Gastrocnemius medialis (tissue), 4 donors: ENCODE measurements around the gene CFAP100. TPM values are rescaled to one million over a fixed set of nuclear protein-coding genes. Genes with fewer than 3 reads are reported as not detected.

Experiments used
- ATAC-seq, 2 donors: fragments of 150-250 bp; one replicate each; pipeline ENCODE4 v1.9.1; 2016
- DNase-seq, 2 donors: peaks; one replicate each; pipeline ENCODE4 v3.0.0-alpha.2; 2019
- H3K27ac ChIP-seq, 4 donors: fragments of 200-600 bp; sonication (generic); 1 replicate in 1 of 4; 2 replicates in 3 of 4; pipeline ENCODE4 v1.5.1; 2016 to 2018; ENCODE audit warnings: mild to moderate bottlenecking in 2 of 4, moderate library complexity in 1 of 4
- H3K27me3 ChIP-seq, 3 donors: fragments of 200-600 bp; sonication (generic) in 2 of 3; 1 replicate in 1 of 3; 2 replicates in 2 of 3; pipeline versions ENCODE4 v1.5.1 to v1.6.0; 2016 to 2019; ENCODE audit warnings: mild to moderate bottlenecking in 1 of 3, moderate library complexity in 1 of 3
- H3K36me3 ChIP-seq, 2 donors: fragments of 200-600 bp; sonication (generic) in 1 of 2; one replicate each; pipeline ENCODE4 v1.5.1; 2017 to 2018
- H3K4me1 ChIP-seq, 2 donors: fragments of 200-600 bp; sonication (generic) in 1 of 2; one replicate each; pipeline ENCODE4 v1.5.1; 2016 to 2017; ENCODE audit warnings: mild to moderate bottlenecking in 2 of 2
- H3K4me3 ChIP-seq, 4 donors: fragments of 200-600 bp; sonication (generic) in 3 of 4; 1 replicate in 1 of 4; 2 replicates in 3 of 4; pipeline ENCODE4 v1.5.1; 2016 to 2019; ENCODE audit warnings: mild to moderate bottlenecking in 2 of 4
- H3K9me3 ChIP-seq, 3 donors: fragments of 200-600 bp; sonication (generic) in 2 of 3; 1 replicate in 1 of 3; 2 replicates in 2 of 3; pipeline ENCODE4 v1.5.1; 2016 to 2019
- POLR2A ChIP-seq, 2 donors: fragments of 450-650 bp; IDR thresholded peaks; one replicate each; pipeline ENCODE4 v1.6.1; 2017; ENCODE audit warnings: antibody characterized with exemption in 2 of 2, mild to moderate bottlenecking in 2 of 2, moderate library complexity in 2 of 2
- in situ Hi-C, 4 donors: fragments of 200-750 bp; cut with MboI; loops; one replicate each; pipeline versions ENCODE4 v1.15.0 to v1.8.0; 2017; ENCODE audit warnings: low sequenced_read_pairs in 4 of 4
- intact Hi-C: fragments of 100-400 bp; cut with DNase I; formaldehyde crosslinking; loops from one replicate; pipeline ENCODE4 v1.15.1; 2023; ENCODE audit warnings: low total_unique reads
- total RNA-seq, 4 donors: library from RNA; depleted of rRNA; stranded (reverse); fragments of >200 nt; gene quantifications; one replicate each; pipeline versions ENCODE4 v1.1.0 to v1.2.3, GENCODE V29; 2016
- TF ChIP-seq, protein P1 (sequence below), 5 experiments: fragments of 450-650 bp in 3 of 5; fragments of 200-600 bp in 2 of 5; sonication (generic) in 2 of 5; IDR thresholded peaks in 4 of 5; conservative IDR thresholded peaks in 1 of 5; 1 replicate in 4 of 5; 2 replicates in 1 of 5; pipeline ENCODE4 v1.5.1; 2016 to 2019; ENCODE audit warnings: antibody characterized with exemption in 5 of 5, mild to moderate bottlenecking in 3 of 5, moderate library complexity in 3 of 5

Gene CFAP100
- total RNA-seq, 4 donors from 2014 or later: not detected

- H3K27ac ChIP-seq: no peak overlapping the region
- intact Hi-C loops (no loop called here), in situ Hi-C loops (loop anchor here in 1 of 4 donors (25.0 kb wide), 1 partner anchor 240 kb away; no protein-coding TSS in a partner anchor)
- ATAC-seq (no peak), DNase-seq (no peak)
- H3K4me3 ChIP-seq: no peak overlapping the region
- H3K4me1 ChIP-seq: peaks cover 25% of the 10 kb centered on the region in 2 donors
- no peaks in the 10 kb centered on the region for H3K9me3 ChIP-seq
- no peaks in the 10 kb centered on the region for H3K27me3 ChIP-seq
- no peak for TF ChIP-seq POLR2A (IDR thresholded peaks at IDR 0.05)
- TF ChIP-seq, protein P1, sequence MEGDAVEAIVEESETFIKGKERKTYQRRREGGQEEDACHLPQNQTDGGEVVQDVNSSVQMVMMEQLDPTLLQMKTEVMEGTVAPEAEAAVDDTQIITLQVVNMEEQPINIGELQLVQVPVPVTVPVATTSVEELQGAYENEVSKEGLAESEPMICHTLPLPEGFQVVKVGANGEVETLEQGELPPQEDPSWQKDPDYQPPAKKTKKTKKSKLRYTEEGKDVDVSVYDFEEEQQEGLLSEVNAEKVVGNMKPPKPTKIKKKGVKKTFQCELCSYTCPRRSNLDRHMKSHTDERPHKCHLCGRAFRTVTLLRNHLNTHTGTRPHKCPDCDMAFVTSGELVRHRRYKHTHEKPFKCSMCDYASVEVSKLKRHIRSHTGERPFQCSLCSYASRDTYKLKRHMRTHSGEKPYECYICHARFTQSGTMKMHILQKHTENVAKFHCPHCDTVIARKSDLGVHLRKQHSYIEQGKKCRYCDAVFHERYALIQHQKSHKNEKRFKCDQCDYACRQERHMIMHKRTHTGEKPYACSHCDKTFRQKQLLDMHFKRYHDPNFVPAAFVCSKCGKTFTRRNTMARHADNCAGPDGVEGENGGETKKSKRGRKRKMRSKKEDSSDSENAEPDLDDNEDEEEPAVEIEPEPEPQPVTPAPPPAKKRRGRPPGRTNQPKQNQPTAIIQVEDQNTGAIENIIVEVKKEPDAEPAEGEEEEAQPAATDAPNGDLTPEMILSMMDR (IDR thresholded peaks at IDR 0.05 in 4 of 5, conservative IDR thresholded peaks at IDR 0.05 in 1 of 5): no peak
- H3K36me3 ChIP-seq: no peaks in the 10 kb centered on the region
Observed at GRCh38 chr3:126377211-126377610, 17.5 kb upstream of the CFAP100 start.

- Histone ChIP-seq H3K27ac (no peak overlapping the region), H3K36me3 (no peaks in the 10 kb centered on the region), H3K4me3 (no peak overlapping the region), H3K27me3 (no peaks in the 10 kb centered on the region), H3K4me1 (peaks cover 16% of the 10 kb centered on the region in 2 donors), H3K9me3 (no peaks in the 10 kb centered on the region)
- intact Hi-C loops (no loop called here), in situ Hi-C loops (loop anchor here in 1 of 4 donors (25.0 kb wide), 1 partner anchor 241 kb away; no protein-coding TSS in a partner anchor)
- DNase-seq: peak in 1 of 2 donors; percentile 8
- no peak for ATAC-seq
- no peak for TF ChIP-seq POLR2A (IDR thresholded peaks at IDR 0.05)
- TF ChIP-seq, protein P1 (IDR thresholded peaks at IDR 0.05 in 4 of 5, conservative IDR thresholded peaks at IDR 0.05 in 1 of 5): no peak
Observed at GRCh38 chr3:126378341-126378751, 16.4 kb upstream of the CFAP100 start.

- TF ChIP-seq POLR2A (IDR thresholded peaks at IDR 0.05): no peak
- TF ChIP-seq, protein P1 (IDR thresholded peaks at IDR 0.05 in 4 of 5, conservative IDR thresholded peaks at IDR 0.05 in 1 of 5): no peak
- intact Hi-C loops: no loop called here
- H3K9me3 ChIP-seq: no peaks in the 10 kb centered on the region
- ATAC-seq (no peak), DNase-seq (no peak)
- H3K4me3 ChIP-seq: no peak overlapping the region
- H3K36me3 ChIP-seq: no peaks in the 10 kb centered on the region
- in situ Hi-C loops: loop anchor here in 2 of 4 donors (10.0 to 25.0 kb wide), 2 partner anchors 235 to 243 kb away; no protein-coding TSS in a partner anchor
- H3K27ac ChIP-seq: no peak overlapping the region
- no peaks in the 10 kb centered on the region for H3K27me3 ChIP-seq
- no peaks in the 10 kb centered on the region for H3K4me1 ChIP-seq
Observed at GRCh38 chr3:126380011-126380768, 14.5 kb upstream of the CFAP100 start.

DNA sequence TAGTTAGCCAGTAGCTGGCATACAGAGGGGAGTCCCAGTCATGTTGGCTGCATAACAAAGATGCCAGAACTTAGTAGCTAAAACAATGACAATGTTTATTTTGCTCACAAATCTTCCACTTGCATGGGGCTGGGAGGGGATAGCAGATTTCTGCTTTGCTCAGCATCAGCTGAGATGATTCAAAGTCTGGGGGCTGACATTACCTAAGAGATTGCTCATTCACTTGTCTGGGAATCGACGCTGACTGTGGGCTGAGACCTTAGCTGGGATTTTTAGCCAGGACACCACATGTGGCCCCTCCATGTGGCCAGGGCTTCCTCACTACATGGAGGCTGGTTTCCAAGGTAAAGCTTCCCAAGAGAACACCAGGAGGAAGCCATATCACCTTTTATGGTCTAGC is 12.7 kb upstream of the CFAP100 start:
- ATAC-seq (no peak), DNase-seq (no peak)
- Histone ChIP-seq H3K27ac (no peak overlapping the region), H3K36me3 (no peaks in the 10 kb centered on the region), H3K4me1 (peaks cover 0 to 5% of the 10 kb centered on the region in 2 donors), H3K4me3 (no peak overlapping the region), H3K9me3 (no peaks in the 10 kb centered on the region), H3K27me3 (no peaks in the 10 kb centered on the region)
- TF ChIP-seq, protein P1 (IDR thresholded peaks at IDR 0.05 in 4 of 5, conservative IDR thresholded peaks at IDR 0.05 in 1 of 5): no peak
- no peak for TF ChIP-seq POLR2A (IDR thresholded peaks at IDR 0.05)
- intact Hi-C loops (no loop called here), in situ Hi-C loops (loop anchor here in 2 of 4 donors (10.0 to 25.0 kb wide), 2 partner anchors 237 to 245 kb away; no protein-coding TSS in a partner anchor)
